GM10248 (cell line): ENCODE measurements around the gene SH3BGRL2.
"Not testable (repeated sequence)": the region's sequence is repeated elsewhere in the genome, so short reads cannot be mapped to it uniquely, and the experiment has no call there.

ENCODE experiments used
- CTCF ChIA-PET: fragments of 300-600 bp; sonication (Branson Sonifier 250); formaldehyde crosslinking; extraction: SDS; loops from one replicate; lab custom pipeline; 2021; ENCODE audit warnings: antibody characterized with exemption; lab: Yijun Ruan, JAX
- POLR2A ChIA-PET: fragments of 350-650 bp; sonication (Branson Sonifier 250); formaldehyde crosslinking; extraction: SDS; loops from one replicate; lab custom pipeline; 2020; ENCODE audit warnings: antibody characterized with exemption; lab: Yijun Ruan, JAX
- DNase-seq: peaks from one replicate; pipeline ENCODE4 v3.0.0; 2012; ENCODE audit errors: extremely low spot score
- TF ChIP-seq, protein P1 (sequence below): IDR thresholded peaks from 2 replicates; pipeline ENCODE4 v1.5.1; 2012; ENCODE audit warnings: mild to moderate bottlenecking, low read depth; ENCODE audit errors: extremely low read depth, missing control alignments, control extremely low read depth

Gene SH3BGRL2

DNA sequence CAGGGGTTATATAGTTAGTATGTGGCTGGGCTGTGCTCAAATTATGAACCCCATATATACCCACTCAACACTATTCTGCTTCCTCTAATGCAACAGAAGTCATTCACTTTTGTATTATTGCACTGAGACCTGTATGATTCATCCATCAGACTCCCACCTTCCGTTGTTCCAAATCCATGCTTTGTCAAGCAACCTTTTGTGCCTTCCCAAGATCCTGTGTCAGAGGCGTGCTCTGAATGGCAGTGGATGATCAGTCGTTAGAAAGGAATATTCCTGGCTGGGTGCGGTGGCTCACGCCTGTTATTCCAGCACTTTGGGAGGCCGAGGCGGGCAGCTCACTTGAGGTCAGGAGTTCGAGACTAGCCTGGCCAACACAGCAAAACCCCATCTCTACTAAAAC, 103.2 kb downstream of the SH3BGRL2 start:
- CTCF ChIA-PET, result no interaction called here
- no peak for DNase-seq
- TF ChIP-seq, protein P1, sequence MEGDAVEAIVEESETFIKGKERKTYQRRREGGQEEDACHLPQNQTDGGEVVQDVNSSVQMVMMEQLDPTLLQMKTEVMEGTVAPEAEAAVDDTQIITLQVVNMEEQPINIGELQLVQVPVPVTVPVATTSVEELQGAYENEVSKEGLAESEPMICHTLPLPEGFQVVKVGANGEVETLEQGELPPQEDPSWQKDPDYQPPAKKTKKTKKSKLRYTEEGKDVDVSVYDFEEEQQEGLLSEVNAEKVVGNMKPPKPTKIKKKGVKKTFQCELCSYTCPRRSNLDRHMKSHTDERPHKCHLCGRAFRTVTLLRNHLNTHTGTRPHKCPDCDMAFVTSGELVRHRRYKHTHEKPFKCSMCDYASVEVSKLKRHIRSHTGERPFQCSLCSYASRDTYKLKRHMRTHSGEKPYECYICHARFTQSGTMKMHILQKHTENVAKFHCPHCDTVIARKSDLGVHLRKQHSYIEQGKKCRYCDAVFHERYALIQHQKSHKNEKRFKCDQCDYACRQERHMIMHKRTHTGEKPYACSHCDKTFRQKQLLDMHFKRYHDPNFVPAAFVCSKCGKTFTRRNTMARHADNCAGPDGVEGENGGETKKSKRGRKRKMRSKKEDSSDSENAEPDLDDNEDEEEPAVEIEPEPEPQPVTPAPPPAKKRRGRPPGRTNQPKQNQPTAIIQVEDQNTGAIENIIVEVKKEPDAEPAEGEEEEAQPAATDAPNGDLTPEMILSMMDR, result no peak
- POLR2A ChIA-PET, result no interaction called here

DNA sequence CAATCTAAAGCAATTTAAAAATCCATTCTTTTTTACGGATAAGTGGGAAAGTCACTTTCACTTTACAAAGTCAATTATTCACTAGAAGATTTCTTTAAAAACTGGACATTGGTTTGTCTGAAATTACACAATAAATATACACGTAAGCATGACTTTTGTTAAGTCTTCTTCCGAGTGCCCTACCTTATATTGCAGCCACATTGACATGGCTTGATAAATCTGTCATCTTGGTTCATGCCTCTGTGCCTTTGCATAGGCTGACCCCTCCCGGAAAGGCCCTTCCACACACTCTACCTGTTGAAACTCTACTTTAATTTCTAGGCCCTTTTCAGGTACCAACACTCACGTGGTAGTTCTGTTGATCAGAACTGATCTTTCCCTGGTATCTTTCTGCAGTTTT, 104.1 kb downstream of the SH3BGRL2 start:
- CTCF ChIA-PET, result no interaction called here
- TF ChIP-seq, protein P1, result no peak
- DNase-seq, result no peak
- POLR2A ChIA-PET, result no interaction called here

DNA sequence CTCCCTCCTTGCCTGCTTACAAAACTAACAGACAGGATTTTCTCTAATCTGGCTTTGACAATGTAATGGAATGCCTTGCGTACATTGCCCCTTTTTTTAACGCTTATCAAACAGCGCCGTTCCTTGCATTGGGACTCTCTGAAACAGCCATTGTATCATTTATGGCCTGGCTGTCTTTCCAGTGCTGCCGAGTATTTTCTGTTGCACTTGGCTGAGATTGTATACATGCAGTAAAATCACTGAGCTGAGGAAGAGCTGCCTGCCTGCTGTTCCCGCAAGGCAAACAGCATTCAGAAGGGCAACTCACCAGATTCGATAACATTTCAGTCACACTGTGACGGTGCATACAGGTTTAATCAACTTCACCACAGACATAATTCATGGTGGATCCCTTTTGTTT, 106.0 kb downstream of the SH3BGRL2 start:
- CTCF ChIA-PET, result interaction anchor here (1.0 to 2.1 kb wide), 3 partner anchors 9 to 10 kb away, joined by 3 to 5 read pairs (median 5); no protein-coding TSS in a partner anchor
- DNase-seq, result no peak
- TF ChIP-seq, protein P1, result no peak
- POLR2A ChIA-PET, result no interaction called here

DNA sequence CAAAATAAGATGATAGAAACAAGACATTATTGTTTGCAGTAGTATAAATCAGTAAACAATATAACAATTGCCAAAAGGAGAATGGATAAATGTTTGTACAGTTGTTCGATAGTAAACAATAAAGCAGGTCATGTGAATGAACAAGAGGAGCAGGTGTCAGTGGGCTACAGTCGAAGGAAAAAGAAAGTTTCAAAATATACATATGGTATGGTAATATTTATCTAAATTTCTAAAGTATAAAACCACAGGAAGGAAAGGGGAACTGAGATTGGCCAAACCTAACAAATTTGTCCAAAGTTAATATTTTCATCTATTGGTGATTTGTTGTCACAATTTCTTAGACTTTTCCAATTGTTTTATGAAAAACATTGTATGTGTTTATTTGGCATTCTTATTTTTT, 110.9 kb downstream of the SH3BGRL2 start:
- ChIA-PET CTCF (no interaction called here), POLR2A (no interaction called here)
- TF ChIP-seq, protein P1, result no peak
- no peak for DNase-seq

DNA sequence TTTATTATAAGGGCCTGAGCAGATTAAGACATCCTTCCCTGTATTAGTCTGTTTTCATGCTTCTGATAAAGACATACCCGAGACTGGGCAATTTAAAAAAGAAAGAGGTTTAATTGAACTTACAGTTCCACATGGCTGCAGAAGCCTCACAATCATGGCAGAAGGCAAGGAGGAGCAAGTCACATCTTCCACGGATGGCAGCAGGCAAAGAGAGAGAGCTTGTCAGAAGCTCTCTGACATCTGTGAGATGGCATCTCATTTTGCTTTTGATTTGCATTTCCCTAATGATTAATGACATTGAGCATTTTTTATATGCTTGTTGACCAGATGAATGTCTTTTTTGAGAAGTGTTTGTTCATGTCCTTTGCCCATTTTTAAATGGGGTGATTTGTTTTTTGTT, 114.2 kb downstream of the SH3BGRL2 start:
- POLR2A ChIA-PET, result not testable (repeated sequence)
- CTCF ChIA-PET, result interaction anchor here (1.1 to 1.5 kb wide), 2 partner anchors 10 to 17 kb away, joined by 3 read pairs; no protein-coding TSS in a partner anchor

DNA sequence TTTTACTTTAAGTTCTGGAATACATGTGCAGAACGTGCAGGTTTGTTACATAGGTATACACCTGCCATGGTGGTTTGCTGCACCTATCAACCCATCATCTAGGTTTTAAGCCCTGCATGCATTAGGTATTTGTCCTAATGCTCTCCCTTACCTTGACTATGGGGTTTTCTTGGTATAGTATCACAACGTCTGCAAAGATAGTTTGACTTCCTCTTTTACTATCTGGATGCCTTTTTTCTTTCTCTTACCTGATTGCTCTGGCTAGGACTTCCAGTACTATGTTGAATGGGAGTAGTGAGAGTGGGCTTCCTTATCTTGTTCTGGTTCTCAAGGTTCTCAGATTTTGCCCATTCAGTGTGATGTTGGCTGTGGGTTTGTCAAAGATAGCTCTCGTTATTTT, 115.2 kb downstream of the SH3BGRL2 start:
- CTCF ChIA-PET, DNase-seq, POLR2A ChIA-PET: not testable (repeated sequence)

More for the DNA sequence above, 114.2 kb downstream of the SH3BGRL2 start:
- DNase-seq, result not testable (repeated sequence)

DNA sequence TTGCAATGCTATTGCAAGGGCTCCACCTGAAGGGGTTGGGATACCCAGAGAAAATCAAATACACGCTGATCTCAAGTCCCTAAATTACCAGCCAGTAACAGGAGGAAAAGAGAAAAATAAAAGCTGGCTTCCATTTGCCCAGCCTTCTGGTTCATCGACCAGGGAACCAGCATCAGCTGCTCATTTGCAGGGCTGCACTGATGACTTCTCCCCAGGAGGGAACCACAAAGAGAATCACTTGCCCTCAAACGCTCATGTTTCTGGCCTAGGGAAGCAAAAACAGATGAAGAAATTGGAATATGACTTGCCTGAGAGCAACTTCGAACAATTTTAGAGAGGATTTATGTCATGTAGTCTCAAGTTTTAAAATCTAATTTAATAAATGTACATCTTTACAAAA, 119.7 kb downstream of the SH3BGRL2 start:
- ChIA-PET POLR2A (no interaction called here), CTCF (interaction anchor here (1.2 kb wide), 1 partner anchor 36 kb away, joined by 3 read pairs; no protein-coding TSS in a partner anchor)
- TF ChIP-seq, protein P1, result no peak
- no peak for DNase-seq
